ENCODE data around the gene SYCE3.
A peak's percentile ranks its signal among the peaks of the same experiment; 100 is the strongest.
"Not testable (repeated sequence)": the region's sequence is repeated elsewhere in the genome, so short reads cannot be mapped to it uniquely, and the experiment has no call there.

SYCE3 gene, protein sequence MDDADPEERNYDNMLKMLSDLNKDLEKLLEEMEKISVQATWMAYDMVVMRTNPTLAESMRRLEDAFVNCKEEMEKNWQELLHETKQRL

DNA sequence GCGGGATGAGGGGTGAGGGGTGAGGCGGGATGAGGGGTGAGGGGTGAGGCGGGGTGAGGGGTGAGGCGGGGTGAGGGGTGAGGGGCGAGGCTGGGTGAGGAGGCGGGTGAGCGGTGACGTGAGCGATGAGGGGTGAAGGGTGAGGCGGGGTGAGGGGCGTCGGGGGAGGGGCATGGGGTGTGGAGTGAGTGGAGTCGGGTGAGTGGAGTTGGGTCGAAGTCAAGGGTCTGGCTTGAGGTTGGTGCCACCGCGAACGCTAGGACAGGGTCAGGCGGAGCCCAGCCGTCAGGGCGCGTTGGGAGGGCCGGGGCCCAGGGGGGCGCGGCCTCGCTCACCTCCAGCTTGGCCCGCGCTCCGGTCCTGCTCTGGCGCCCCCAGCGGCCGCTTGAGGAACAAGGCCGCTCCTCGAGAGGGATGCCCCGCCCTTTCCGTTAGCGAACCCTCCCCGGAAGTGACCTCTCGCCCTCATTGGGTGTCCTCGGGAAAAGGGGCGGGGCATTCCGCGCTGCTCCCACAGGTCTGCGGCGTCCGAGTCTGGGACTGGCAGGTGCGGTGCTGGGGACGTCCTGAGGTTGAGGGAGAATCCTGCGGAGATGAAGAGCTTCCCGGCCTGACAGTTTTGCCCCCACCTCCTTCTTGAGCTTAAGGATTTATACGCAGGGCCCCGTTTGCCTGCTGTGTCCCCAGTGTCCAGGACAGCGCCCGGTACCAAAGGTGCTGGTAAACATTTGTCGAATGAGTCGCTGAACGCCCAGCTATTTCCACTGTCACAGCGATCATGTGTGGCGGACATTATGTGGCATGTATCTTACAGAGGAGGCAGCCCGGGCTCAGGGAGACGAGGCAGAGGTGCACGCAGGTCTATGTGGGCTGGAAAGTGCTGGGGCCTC lies at the start of gene SYCE3:
Gene SYCE3, minus strand, starts transcription at position 397 of the 890 bp plus-strand sequence. CDS start 6,514 bp downstream, outside the sequence.
- DNase-seq: peak; percentile 98

DNA sequence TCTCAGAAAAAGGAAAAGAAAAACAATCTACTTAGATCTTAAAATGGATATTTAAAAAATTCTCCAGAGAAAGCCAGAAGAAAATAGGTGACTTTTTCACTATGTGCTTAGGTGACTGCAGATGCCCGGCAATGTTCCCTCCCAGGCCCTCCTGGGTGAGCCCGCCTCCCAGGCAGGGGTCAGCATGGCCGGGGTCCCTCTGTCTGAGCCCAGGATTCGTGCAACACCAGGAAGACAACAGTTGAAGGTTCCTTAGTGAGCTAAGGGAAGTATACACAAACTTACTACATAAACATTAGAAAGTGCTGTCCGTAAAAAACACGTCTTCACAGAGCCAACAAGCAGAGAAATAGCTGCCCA lies 49.4 kb upstream of the SYCE3 start:
- DNase-seq: no peak

DNA sequence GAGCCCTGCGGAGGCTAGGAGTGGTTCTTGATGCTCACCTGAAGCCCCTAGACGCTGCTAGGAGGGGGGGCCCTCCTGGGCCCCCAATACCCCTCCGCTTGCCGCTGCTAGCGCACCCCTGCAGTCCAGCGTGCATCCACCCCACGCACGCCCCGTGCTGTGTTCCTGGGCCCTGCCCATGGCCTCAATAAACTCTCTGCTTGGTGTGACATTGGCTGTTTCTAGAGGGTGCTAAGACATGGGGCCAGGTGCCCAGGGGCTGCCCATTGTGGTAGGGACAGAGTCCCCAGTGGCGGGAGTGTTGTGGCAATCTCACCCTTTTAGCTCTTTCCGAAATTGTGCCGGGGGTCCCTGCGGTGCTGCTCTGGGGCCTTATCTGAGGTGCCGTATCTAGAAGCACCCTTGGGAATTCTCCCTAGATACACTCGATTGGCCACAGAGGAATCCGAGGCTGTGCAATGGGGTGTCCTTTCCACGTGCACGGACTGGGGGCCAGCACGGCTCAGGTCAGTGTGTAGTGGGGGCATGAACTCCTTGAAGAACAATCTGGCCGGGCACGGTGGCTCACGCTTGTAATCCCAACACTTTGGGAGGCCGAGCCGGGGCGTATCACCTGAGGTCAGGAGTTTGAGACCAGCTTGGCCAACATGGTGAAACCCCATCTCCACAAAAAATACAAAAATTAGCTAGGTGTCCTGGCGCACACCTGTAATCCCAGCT lies 48.8 kb upstream of the SYCE3 start:
- no peak for DNase-seq

DNA sequence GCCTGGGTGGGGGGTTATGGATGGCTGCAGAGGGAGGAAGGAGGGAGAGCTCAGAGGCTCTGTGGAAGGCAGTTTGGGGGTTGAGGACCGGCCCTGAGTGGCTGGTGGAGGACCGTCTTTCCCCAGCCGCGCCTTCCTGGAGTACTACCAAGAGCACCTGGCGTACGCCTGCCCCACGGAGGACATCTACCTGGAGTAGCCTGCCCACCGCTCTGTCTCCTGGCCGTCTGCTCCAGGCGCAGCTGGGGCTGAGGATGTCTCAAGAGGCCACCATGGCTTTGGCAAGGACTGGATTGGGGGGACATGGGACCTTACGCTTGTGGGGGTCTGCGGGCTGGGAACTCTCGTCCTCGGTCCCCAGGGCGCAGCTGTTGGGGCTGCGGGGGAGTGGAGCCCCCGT lies 47.9 kb upstream of the SYCE3 start:
- no peak for DNase-seq

DNA sequence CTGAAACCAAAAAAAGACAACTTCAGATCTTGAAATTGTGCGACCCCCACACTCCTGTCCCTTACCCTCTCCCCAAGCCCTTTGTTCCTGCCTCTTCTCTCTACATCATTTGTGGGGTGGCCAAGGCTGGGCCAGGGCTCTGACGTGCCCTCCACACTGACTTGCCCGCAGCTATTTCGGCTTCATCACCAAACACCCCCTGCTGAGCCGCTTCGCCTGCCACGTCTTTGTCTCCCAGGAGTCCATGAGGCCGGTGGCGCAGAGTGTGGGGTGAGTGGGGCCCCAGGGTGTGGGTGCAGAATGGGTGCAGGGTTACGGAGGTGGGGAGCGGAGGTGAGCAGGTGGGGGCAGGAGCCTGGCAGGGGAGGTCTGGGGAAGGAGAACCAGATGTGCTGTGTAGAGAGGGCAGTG lies 47.3 kb upstream of the SYCE3 start:
- DNase-seq: no peak

DNA sequence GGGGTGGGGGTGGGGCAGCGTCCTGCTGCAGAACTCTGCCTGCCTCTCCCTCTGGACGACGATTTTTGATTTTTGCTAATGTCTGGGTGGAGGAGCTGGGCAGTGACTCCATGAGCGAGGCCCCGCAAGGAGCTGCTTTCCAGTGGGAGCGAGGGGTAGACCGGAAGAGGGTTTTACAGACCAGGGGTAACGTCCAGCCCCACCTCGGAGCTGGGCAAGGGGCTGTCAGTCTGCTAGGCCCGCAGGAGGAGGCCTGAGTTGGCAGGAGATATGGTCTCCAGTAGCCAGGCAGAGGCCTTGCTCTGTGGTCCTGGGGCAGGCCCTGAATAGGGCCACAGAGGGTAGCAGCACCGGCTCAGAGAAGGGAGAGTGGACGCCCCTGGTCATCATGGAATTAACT lies 46.9 kb upstream of the SYCE3 start:
- DNase-seq: no peak

DNA sequence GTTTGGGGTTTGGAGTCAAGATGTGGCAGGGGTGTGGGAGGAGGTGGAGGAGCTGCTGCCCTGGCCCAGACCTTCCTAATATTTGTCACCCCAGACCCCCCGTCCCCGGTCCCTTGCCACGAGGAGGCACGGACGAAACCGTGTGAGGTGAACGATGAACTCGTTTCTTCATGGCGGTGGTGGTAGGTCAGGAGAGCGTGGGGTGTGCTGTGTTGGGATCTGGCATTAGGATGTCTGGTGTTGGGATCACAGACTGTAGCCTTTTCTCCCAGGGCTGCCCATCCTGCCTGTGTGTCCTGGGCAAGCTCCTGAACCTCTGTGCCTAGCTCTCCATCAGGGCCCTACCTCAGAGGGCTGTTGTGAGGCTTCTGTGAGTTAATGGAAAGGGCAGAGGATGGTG lies 46.3 kb upstream of the SYCE3 start:
- DNase-seq: no peak

DNA sequence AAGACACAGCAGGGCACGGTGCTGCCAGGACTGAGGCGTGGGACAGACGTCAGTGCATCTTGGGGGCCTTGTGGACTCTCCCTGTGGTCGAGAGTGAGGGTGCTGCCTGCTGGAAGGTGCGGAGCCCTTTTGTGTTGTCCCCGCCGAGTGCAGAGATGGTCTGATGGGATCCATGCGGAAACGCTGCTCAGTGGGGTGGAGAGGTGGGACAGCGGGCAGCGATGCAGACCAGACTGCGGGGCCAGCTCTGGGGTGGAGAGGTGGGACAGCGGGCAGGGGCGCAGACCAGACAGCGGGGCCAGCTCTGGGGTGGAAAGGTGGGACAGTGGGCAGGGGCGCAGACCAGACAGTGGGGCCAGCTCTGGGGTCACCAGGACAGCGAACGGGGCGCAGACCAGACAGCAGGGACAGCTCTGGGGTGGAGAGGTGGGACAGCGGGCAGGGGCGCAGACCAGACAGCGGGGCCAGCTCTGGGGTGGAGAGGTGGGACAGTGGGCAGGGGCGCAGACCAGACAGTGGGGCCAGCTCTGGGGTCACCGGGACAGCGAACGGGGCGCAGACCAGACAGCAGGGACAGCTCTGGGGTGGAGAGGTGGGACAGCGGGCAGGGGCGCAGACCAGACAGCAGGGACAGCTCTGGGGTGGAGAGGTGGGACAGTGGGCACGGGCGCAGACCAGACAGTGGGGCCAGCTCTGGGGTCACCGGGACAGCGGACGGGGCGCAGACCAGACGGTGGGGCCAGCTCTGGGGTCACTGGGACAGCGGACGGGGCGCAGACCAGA lies 45.5 kb upstream of the SYCE3 start:
- DNase-seq: not testable (repeated sequence)

DNA sequence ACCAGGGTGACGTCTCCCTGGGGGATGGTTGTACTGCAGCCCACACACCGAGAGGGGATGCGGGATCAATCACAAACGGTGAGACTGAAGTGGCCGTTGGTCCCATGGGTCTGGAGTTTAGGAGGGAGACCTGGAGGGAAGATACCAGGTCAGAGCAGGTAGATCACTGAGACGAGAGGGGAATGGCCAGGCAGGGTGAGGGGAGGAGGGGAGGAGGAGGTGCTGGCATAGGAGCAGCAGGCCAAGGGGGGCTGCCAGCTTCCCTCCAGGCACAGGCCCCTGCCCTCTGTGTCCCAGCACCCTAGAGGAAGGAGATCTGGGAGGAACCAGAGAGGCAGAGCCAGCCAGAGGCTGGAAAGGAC lies 44.9 kb upstream of the SYCE3 start:
- no peak for DNase-seq

DNA sequence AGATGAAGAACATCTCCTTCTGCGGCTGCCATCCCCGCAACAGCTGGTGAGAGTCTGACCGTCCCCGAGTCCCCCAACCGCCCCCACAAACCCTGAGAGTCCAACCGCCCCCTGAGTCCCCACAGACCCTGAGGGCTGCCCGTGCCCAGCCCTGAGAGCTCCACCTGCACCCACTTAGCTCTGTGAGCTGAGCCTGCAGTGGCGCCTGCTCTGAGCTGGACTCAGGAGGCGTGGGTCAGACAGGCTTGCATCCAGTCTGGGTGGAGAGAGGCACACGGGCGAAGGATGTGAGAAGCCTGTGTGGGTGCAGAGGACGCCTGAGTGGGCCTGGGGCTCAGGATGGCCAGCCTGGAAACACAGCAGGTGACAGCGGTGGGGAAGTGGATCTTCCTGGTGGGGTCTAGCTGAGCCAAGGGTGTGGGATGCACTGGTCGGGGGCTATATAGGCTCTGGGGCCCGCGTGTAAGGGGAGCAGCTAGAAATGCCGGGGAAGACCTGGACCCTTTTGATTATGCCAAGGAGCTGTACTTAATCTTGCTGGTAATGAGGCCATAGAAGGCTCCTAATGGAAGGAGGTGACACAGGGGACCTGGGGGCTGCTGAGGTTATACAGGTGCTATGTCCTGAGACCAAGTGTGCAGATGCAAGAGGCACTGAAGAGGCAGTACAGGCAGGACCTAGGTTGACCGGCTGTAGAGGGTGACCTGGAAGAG lies 44.4 kb upstream of the SYCE3 start:
- DNase-seq: no peak

DNA sequence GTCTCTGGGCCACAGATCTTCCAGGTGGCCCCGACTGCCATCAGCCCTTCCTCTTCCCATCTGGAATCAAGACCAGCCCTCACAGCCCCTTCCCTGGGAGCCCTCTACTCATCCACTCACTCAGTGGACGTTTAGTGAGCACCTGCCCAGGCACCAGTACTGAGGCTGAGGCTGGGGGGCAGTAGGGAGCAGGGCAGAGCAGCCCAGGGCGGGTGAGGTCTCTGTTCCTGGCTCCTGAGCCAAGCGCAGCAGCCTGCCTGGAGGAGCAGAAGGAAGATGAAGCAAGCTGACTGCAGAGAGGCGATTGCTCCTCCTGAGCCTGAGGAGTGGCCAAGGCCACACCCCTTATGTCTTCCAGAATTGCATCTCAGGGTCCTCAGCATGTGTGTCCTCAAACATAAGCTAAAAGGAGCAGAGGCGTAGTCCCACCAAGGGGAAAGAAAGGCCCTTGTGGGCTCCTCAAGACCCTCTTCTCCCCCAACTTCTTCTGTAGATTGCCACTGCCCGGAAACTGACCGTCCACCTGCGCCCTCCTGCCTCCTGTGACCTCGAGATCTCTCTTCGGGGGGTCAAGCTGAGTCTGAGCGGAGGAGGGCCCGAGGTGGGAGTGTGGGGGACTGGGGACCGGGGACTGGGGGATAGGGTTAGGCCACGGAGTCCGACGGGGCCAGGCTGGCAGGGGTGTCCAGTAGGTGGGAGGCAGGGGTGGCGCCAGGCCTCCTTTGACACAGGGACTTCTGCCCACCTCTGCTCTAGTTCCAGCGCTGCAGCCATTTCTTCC lies 43.6 kb upstream of the SYCE3 start:
- no peak for DNase-seq

DNA sequence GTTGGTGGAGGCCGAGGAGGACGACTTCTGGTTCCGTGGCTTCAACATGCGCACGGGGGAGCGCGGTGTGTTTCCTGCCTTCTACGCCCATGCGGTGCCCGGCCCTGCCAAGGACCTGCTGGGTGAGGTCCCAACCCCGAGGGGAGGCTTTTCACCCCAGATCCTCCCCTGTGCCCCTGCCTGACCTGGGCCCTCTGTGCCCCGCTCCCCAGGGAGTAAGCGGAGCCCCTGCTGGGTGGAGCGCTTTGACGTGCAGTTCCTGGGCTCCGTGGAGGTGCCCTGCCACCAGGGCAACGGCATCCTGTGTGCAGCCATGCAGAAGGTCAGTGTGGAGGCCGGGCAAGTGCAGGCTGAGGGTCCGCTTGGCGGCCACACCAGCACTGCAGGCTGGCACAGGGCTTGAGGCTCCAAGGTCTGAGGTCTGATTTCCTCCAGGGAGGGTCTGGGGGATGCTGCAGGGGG lies 42.9 kb upstream of the SYCE3 start:
- no peak for DNase-seq

DNA sequence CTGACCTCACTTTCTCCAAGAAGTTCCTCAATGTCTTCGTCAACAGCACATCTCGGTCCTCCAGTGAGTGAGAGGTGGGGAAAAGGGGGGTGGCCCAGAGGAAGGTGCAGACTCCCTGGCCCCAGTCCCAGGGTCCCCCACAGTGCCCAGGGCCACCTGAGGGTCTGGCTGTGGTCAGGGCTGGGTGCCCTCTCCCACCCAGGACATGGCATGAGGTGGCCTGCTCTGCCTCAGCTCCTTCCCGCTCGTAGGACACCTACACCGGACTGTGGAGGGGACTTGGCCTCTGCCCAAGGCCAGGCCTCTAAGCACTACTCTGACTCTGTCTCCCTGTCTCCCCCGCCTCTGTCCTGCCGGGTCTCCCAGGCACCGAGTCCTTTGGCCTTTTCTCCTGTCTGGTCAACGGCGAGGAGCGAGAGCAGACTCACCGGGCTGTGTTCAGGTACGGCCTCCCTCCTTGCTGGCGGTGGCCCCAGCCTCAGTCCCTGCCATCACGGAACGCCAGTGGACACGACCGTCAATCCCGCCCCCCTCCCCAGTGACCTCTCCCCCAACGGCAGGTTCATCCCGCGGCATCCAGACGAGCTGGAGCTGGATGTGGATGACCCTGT lies 42.4 kb upstream of the SYCE3 start:
- no peak for DNase-seq

DNA sequence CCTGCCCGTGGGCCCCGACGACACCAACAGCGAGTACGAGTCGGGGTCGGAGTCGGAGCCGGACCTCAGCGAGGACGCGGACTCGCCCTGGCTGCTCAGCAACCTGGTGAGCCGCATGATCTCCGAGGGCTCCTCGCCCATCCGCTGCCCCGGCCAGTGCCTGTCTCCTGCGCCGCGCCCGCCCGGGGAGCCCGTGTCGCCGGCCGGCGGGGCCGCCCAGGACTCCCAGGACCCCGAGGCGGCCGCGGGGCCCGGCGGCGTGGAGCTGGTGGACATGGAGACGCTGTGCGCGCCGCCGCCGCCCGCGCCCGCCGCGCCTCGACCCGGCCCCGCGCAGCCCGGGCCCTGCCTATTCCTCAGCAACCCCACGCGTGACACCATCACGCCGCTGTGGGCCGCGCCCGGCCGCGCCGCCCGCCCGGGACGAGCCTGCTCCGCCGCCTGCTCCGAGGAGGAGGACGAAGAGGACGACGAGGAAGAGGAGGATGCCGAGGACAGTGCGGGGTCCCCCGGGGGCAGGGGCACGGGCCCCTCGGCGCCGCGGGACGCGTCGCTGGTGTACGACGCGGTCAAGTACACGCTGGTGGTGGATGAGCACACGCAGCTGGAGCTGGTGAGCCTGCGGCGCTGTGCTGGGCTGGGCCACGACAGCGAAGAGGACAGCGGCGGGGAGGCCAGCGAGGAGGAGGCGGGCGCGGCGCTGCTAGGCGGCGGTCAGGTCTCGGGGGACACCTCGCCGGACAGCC lies 41.7 kb upstream of the SYCE3 start:
- no peak for DNase-seq

DNA sequence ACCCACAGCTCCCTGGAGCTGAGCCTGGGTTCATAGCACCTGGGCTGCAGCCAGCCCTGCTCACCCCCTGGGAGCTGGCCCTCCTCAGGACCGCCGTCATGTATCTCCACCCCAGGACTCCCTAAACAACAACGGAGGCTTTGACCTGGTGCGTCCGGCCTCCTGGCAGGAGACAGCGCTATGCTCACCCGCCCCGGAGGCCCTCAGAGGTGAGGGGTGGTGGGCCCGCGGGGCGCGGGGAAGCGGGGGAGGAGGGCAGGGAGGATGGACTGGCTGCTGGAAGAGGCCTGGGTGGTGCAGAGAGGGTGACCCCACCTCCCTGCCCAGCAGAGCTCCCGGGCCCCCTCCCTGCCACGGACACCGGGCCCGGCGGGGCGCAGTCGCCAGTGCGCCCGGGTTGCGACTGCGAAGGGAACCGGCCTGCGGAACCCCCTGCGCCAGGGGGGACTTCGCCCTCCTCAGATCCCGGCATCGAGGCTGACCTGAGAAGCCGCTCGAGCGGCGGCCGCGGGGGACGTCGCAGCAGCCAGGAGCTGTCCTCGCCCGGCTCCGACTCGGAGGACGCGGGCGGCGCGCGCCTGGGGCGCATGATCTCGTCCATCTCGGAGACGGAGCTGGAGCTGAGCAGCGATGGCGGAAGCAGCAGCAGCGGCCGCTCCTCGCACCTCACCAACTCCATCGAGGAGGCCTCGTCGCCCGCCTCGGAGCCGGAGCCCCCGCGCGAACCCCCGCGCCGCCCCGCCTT lies 41.0 kb upstream of the SYCE3 start:
- DNase-seq: no peak

DNA sequence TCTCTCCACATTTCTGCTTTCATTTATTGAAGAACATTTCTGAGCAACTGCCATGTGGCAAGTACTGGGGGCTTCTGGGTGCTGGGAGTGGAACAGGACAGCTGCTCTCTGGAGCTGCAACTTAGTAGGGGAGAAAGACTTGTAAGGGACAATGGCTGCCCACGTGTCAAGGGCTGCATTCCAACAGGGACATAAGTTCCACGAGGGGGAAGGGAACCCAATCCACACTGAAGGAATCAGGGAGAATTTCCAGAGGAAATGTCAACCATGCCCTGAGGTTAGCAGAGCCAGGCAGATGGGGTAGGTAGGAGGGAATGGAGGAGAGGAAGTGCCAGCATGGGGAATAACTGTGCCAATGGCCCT lies 39.6 kb upstream of the SYCE3 start:
- DNase-seq: no peak

DNA sequence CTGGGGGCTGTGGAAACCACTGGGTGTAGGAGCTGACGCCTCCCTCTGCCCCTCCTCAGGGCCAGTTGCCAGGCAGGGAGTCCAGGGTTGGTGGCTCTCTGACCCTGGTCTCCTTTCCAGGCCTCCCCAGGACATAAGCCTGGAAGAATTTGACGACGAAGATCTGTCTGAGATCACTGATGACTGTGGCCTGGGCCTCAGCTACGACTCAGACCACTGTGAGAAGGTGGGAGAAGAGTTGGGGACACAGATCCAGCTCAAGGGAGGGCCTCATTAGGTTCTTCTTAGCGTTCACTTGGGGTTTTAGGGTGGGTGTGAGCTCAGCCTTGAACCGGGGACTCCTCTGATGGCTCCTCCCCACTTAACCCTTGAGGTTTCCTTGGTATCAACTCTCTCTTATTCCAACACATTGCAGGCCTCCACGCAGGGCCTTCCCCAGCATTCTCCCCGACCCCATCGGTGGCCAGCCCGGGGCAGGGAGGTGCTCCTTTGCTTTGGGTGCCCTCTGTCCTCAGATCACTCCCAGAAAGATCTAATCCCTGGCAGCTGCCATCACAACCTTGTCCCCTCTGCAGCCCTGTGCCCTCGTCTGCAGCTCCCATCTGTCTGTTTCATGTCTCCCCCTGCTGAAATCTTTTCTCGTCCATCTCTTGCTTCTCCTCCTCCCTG lies 39.1 kb upstream of the SYCE3 start:
- DNase-seq: no peak

DNA sequence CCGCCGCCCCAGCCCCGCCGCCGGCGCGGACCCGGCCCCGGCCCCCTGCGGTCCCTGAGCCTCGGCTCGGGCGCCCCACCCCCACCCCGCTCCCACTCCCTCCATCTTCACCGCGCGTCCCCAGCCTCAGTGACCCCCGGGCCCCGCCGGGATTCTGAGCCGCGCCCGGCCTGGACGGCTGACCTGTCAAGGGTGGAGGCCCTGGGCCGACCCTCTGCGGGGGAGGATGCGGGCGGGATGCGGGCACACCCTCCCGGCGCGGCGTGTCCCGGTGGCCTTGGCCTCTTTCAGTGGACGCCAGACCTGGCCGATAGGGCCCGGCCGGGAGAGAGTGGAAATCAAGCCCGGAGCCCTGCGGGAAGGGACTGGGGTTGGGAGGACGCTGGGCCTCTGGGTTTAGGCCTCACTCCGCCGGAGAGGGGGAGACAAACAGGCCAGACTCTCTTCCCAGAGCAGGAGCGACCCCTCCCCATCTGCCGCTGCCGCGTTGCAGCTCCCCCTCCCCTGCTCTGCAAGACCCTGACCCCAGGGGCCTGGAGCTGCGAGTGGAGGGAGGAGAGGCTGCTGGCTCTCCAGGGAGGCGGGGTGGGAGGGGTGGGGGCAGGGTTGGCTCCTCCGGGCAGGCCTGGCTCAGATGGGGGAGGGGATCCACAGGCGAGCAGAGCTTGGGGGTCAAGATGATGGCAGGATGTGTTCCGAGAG lies 38.4 kb upstream of the SYCE3 start:
- DNase-seq: no peak

DNA sequence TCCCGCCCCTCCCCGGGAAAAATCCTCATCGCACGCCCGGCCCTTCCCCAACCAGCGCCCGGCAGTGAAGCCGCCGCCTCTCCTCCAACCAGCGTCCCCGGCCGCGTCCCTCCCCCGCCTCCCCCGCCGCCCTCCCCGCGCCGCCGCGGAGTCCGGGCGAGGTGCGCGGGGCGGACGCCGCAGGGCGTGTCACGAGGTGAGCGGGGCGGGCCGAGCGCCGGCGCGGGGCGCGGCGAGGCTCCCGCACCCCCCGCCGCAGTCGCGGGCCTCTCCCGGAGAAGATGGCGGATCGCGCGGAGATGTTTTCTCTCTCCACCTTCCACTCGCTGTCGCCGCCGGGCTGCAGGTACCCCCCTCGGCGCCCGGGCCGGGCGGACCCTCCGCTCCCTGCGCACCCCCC lies 37.8 kb upstream of the SYCE3 start, which contains the start of gene MAPK8IP2:
Gene MAPK8IP2, plus strand, starts transcription at position 256 of the 400 bp plus-strand sequence. Its CDS starts 26 bp downstream, at position 282.
- no peak for DNase-seq
